Activated CD4-positive, alpha-beta T cell treated with anti-CD3 and anti-CD28 coated beads, Interleukin-2, amount 10 ng/mL, durations not matched to agents 7 days and 5 days (primary cell): Measurements from ENCODE around the gene HLCS. TPM values are rescaled to one million over a fixed set of nuclear protein-coding genes. Genes with fewer than 3 reads are reported as not detected.

Experiments
- CTCF ChIA-PET: fragments of 350-600 bp; sonication (Branson Sonifier 250); formaldehyde crosslinking; loops from one replicate; lab custom pipeline; 2021; ENCODE audit warnings: antibody characterized with exemption; lab: Charles Lee
- POLR2A ChIA-PET: fragments of 350-600 bp; sonication (Branson Sonifier 250); formaldehyde crosslinking; loops from one replicate; lab custom pipeline; 2021; ENCODE audit warnings: antibody characterized with exemption; lab: Charles Lee
- DNase-seq: peaks from one replicate; pipeline ENCODE4 v3.0.0-alpha.2; 2020
- H3K27ac Mint-ChIP-seq: one replicate; pipeline ENCODE4 v1.8.0; 2021; ENCODE audit warnings: mild to moderate bottlenecking, moderate library complexity, mixed read lengths
- H3K27me3 Mint-ChIP-seq: one replicate; pipeline ENCODE4 v1.8.0; 2021; ENCODE audit warnings: mixed read lengths
- H3K36me3 Mint-ChIP-seq: one replicate; pipeline ENCODE4 v1.8.0; 2021; ENCODE audit warnings: low read depth, mixed read lengths
- H3K4me1 Mint-ChIP-seq: one replicate; pipeline ENCODE4 v1.8.0; 2021; ENCODE audit warnings: mixed read lengths
- H3K4me3 Mint-ChIP-seq: one replicate; pipeline ENCODE4 v1.8.0; 2021; ENCODE audit warnings: mild to moderate bottlenecking, moderate library complexity, mixed read lengths
- H3K9me3 Mint-ChIP-seq: one replicate; pipeline ENCODE4 v1.8.0; 2021; ENCODE audit warnings: mixed read lengths
- total RNA-seq, 2 experiments: library from RNA; stranded (reverse); gene quantifications; one replicate each; pipeline ENCODE4 v1.2.3, GENCODE V29; 2021

The HLCS gene
- total RNA-seq, 2 experiments from 2014 or later, result 15.8 to 15.9 TPM

DNA sequence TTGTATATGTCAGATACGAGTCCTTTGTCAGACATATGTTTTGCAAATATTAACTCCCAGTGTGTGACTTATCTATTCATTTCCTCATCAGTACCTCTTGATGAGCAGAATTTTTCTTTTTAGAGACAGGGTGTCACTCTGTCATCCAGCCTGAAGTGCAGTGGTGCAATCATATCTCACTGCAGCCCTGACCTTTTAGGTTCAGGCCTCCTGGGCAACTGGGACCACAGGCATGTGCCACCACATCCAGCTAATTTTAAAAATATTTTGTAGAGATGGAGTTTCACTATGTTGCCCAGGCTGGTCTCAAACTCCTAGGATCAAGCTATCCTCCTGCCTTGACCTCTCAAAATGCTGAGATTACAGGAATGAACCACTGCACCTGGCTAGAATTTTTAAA lies 93.0 kb downstream of the HLCS start:
- Mint-ChIP-seq H3K4me1 (no peaks in the 10 kb centered on the region), H3K9me3 (peaks cover 6% of the 10 kb centered on the region), H3K27ac (no peak overlapping the region), H3K4me3 (no peak overlapping the region), H3K27me3 (no peaks in the 10 kb centered on the region), H3K36me3 (peaks cover 7% of the 10 kb centered on the region)
- no peak for DNase-seq
- ChIA-PET POLR2A (no interaction called here), CTCF (no interaction called here)

DNA sequence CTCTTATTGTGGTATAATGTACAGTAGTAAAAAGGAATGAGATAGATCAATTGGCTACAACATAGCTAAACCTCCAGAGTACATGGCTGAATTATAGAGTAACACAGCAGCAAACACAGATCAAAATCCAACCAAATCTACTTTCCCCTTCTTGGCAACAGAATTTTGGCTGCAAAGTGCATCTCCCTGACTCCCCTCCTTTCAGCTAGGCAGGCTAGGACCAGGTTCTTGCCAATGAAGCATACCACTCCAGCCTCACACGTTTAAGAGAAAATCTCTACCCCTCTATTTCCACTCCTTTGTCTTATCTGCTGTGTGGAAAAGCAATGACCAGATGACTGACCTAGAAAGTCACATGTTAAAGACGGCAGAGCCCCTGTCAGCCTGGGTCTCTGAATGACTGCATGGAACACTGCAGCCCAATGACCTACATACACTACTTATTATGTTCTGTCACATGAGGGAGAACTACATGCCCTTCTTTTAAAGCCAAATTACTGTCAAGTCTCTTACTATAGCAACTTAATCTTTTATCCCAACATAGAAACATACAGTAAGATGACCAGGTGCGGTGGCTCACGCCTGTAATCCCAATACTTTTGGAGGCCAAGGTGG lies 99.1 kb downstream of the HLCS start:
- Mint-ChIP-seq H3K27me3 (no peaks in the 10 kb centered on the region), H3K4me1 (peaks cover 11% of the 10 kb centered on the region), H3K4me3 (no peak overlapping the region), H3K27ac (peak overlapping the region; percentile 7), H3K9me3 (no peaks in the 10 kb centered on the region), H3K36me3 (no peaks in the 10 kb centered on the region)
- ChIA-PET CTCF (interaction anchor here (0.7 kb wide), 1 partner anchor 10 kb away, joined by 3 read pairs; no protein-coding TSS in a partner anchor), POLR2A (no interaction called here)
- no peak for DNase-seq

DNA sequence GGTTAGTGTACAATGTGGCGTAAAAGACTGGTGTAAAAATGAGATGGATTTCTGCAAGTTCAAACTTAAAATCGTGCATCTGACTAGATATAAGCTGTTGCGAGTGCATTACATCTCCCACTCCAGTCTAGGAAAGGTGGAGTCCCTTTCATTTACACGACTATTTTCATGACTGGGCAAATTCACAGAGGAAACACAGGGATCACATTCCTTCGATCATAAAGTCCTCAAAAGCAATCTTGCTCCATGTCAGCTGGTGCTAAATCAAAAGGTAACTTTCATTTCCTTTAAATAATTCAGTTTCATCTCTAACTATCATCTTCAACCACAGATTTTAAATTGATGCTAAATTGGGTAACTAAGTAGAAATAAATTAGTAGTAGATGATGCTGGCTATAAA lies 100.0 kb downstream of the HLCS start:
- peaks cover 12% of the 10 kb centered on the region for H3K4me1 Mint-ChIP-seq

DNA sequence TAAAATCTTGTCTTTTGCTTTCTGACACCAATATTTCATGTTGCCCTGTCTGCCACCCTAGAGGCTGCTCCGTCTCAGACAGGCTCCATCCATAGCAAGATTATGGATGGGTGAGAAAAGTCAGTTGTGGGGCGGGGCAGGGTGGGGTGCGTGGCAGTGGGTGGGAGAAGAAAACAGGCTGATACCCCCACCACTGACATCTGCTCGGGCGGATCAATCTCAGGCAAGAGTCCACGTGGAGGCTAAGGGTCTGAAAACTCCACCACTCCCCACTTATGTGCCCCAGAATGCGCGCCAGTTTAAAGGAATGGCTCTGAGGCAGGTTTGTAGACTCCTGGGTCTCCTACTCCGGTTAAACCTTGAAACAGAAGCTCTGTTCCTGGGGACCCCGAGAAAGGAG lies 101.5 kb downstream of the HLCS start:
- H3K36me3 Mint-ChIP-seq, result peaks cover 2% of the 10 kb centered on the region
- no peak for DNase-seq
- H3K4me3 Mint-ChIP-seq, result no peak overlapping the region
- H3K9me3 Mint-ChIP-seq, result peaks cover 3% of the 10 kb centered on the region
- H3K4me1 Mint-ChIP-seq, result peaks cover 23% of the 10 kb centered on the region
- H3K27ac Mint-ChIP-seq, result no peak overlapping the region
- ChIA-PET POLR2A (no interaction called here), CTCF (interaction anchor here (1.1 kb wide), 1 partner anchor 19 kb away, joined by 3 read pairs; no protein-coding TSS in a partner anchor)
- no peaks in the 10 kb centered on the region for H3K27me3 Mint-ChIP-seq

More for the DNA sequence above, 100.0 kb downstream of the HLCS start:
- DNase-seq, result no peak
- Mint-ChIP-seq H3K9me3 (no peaks in the 10 kb centered on the region), H3K4me3 (no peak overlapping the region), H3K36me3 (no peaks in the 10 kb centered on the region), H3K27ac (no peak overlapping the region), H3K27me3 (no peaks in the 10 kb centered on the region)
- ChIA-PET CTCF (no interaction called here), POLR2A (no interaction called here)

DNA sequence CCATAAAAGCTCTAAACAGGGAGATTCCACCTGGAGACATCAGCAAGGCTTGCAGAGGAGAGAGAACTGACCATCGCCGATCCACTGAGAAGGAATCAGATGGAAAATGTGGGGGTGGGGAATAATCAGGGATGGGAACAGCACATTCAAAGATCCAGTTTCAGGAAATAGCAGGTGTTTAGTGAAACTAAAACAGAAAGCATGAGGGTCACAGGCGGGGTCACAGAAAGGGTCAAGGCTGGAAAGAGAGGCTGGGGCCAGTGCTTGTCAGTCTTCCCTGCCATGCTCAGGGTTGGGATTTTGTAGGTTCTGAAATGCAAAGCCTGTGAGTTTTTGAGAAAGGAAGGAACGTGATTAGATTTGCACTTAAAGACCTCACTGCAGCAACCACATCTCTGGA lies 103.2 kb downstream of the HLCS start:
- peaks cover 31% of the 10 kb centered on the region for H3K4me1 Mint-ChIP-seq
- no peak for DNase-seq
- no peaks in the 10 kb centered on the region for H3K27me3 Mint-ChIP-seq
- ChIA-PET POLR2A (no interaction called here), CTCF (no interaction called here)
- peaks cover 2% of the 10 kb centered on the region for H3K36me3 Mint-ChIP-seq
- no peak overlapping the region for H3K4me3 Mint-ChIP-seq
- no peak overlapping the region for H3K27ac Mint-ChIP-seq
- H3K9me3 Mint-ChIP-seq, result peaks cover 4% of the 10 kb centered on the region

DNA sequence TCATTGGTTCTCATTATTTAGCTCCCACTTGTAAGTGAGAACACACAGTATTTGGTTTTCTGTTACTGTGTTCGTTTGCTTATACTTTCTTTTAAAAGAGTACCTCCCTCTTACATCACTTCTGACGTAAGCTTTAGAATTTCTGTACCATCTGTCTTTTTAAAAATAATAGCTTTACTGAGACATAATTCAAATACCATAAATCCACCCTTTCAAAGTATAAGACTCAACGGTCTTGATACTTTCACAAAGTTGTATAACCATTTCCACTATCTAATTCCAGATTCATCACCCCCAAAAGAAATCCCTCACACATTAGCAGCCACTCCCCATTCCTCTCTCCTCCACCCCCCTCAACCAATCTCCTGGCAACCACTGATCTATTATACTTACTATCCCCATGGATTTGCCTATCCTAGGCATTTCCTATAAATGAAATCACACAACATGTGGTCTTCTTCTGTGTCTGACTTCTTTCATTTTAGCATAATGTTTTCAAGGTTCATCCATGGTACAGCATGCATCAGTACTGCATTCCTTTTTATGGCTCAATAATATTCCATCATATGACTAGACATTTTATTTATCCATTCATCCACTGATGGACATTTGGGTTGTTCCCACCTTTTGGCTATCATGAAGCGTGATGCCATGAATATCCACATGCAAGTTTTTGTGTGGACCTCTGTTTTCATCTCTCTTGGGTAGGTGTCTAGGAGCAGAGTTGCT lies 104.7 kb downstream of the HLCS start:
- CTCF ChIA-PET, result no interaction called here
- Mint-ChIP-seq H3K4me1 (peaks cover 31% of the 10 kb centered on the region), H3K9me3 (peaks cover 4% of the 10 kb centered on the region), H3K36me3 (peaks cover 2% of the 10 kb centered on the region), H3K4me3 (no peak overlapping the region), H3K27ac (no peak overlapping the region), H3K27me3 (no peaks in the 10 kb centered on the region)
- DNase-seq, result no peak
- POLR2A ChIA-PET, result no interaction called here

DNA sequence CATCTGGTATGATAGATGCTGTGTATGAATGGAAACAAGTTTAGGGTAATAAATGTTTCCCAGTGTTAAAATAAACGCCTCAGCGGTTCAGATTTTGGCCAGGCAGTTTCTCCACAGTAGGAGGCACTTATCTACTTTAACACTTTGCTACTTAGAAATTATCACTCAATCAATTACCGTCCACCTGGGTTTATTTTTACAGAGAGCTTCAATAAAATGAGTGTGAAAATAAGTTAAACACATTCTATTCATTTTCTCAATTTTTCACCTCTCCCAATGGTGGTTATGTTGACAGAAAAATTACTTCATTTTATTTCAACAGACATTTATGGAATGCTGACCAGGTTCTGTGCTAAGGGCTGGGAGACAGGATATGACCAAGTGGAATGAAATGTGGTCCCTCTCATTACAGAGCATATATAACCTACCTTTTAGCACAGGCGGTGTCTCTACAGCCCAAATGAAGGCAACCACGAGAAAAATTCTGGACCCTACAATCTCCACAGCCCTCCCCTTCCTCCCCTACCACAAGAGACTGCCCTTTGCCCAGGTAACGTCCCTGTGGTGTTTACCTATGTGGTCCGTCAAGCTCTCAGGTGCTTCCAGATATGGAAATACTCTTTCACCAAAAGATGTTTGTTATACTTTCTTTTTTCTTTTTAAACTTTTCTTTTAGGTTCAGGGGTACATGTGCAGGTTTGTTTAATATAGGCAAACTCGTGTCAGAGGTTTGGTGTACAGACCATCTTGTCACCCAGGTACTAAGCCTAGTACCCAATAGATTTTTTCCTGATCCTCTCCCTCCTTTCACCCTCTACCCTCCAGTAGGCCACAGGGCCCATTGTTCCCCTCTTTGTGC lies 105.5 kb downstream of the HLCS start:
- Mint-ChIP-seq H3K9me3 (peaks cover 4% of the 10 kb centered on the region), H3K4me3 (no peak overlapping the region), H3K36me3 (peaks cover 2% of the 10 kb centered on the region), H3K4me1 (peaks cover 31% of the 10 kb centered on the region), H3K27me3 (no peaks in the 10 kb centered on the region), H3K27ac (no peak overlapping the region)
- ChIA-PET CTCF (no interaction called here), POLR2A (no interaction called here)
- no peak for DNase-seq

DNA sequence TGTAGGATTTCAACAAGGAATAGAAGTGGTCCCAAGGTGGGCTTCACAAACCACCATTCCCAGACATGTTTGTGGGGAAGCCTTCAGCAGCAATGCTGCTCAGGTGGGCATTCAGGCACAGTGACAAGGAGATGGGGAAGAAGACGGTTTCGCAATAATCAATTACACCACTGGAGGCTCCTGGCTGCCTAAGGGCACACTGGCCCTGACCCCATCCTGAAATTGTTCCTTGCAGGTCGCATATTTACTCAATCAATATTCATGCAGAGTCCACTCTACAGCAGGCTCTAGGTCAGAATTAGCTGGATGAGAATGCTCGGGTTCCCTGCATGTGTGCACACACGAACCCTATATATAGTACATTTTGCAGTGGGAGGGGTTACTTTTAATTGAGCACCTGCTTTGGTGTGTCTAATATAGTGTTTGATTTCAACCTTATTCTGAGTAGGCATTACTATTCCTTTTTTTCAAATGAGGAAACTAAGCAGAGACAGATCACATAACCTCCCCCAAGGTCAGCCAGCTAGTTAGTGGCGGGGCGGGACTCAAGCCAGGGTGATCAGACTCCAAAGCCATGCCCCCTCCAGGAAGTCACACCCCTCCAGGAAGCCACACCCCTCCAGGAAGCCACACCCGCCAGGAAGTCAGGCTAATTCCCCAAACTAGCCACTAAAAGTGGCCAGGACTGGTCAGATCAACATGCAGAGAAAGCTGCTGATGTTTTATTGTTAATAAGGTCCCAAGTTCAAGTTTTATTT lies 106.5 kb downstream of the HLCS start:
- CTCF ChIA-PET, result interaction anchor here (0.6 kb wide), 1 partner anchor 97 kb away, joined by 3 read pairs; no protein-coding TSS in a partner anchor

DNA sequence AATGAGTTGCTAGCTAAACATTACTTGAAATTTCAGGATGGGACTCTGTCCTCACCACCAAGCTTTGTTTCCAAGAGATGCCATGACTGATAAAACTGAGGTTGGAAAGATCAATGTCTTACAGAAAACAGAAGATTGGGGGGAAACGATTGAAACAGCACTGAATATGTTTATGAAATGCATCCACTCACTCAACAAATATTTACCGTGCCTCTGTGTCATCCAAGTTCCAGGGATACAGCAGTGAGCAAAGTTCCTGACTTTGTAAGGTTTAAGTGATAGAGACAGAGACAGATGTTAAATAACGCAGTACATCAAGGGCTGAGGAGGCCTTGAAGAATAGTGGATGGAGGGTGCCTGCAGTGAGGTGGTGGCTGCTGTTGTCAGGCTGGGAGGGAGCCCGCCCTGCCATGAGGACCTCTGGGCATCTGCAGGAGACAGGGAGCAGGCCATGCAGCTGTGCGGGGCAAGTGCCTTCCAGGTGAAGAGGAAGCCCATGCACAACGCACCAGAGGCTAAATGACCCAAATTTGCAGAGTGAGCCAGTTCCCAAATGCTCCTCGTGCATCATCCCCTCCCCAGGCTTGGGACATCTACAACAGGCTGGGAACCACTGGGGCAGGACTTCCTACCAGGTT lies 108.0 kb downstream of the HLCS start:
- Mint-ChIP-seq H3K36me3 (peaks cover 2% of the 10 kb centered on the region), H3K9me3 (peaks cover 4% of the 10 kb centered on the region), H3K4me3 (no peak overlapping the region), H3K4me1 (peaks cover 29% of the 10 kb centered on the region), H3K27me3 (no peaks in the 10 kb centered on the region), H3K27ac (no peak overlapping the region)
- no peak for DNase-seq
- ChIA-PET CTCF (no interaction called here), POLR2A (no interaction called here)

More for the DNA sequence above, 106.5 kb downstream of the HLCS start:
- H3K27ac Mint-ChIP-seq, result peak overlapping the region; percentile 62
- peak; percentile 43 for DNase-seq
- peaks cover 4% of the 10 kb centered on the region for H3K9me3 Mint-ChIP-seq
- peaks cover 31% of the 10 kb centered on the region for H3K4me1 Mint-ChIP-seq
- no peak overlapping the region for H3K4me3 Mint-ChIP-seq
- peaks cover 2% of the 10 kb centered on the region for H3K36me3 Mint-ChIP-seq
- POLR2A ChIA-PET, result no interaction called here
- no peaks in the 10 kb centered on the region for H3K27me3 Mint-ChIP-seq

DNA sequence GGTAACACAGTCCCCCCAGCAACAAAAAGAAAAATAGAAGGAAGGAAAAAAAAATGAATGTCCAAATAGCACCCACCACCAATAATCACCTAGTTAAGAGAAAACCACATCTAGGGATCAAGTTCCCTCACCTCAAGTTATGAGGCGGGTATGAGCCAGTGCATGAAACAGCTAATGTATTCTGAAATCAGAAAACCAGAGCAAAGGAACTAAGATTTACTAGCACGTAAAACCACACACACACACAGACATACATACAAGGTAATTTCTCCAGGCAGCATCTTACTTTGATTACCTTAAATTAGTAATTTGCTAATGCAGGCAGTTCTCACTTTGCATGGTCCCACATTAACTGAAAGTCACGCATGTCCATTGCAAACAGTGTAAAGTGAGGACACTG lies 109.8 kb downstream of the HLCS start:
- H3K4me3 Mint-ChIP-seq, result no peak overlapping the region

DNA sequence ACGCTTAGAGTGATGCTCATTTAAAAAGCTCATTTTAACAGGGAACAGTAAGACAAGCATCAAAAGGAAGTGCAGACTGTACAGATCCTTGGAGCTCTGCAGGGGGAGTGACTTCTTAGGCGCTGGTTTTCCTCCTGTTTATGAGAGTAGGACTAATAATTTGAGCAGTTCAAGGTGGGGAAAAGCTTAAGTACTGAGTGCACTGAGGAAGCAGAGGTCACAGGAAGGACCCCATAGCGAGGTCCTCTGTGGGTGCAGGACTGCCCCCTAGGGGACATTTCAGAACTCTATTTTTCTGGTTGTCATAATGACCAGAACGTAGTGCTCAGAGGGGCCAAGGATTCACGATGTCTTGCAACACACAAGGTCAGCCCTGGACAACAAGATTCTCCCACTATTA lies 112.1 kb downstream of the HLCS start:
- H3K4me1 Mint-ChIP-seq, result peaks cover 14% of the 10 kb centered on the region
- no peak overlapping the region for H3K4me3 Mint-ChIP-seq
- ChIA-PET POLR2A (no interaction called here), CTCF (interaction anchor here (0.9 kb wide), 1 partner anchor 27 kb away, joined by 3 read pairs; no protein-coding TSS in a partner anchor)
- DNase-seq, result peak; percentile 23
- H3K27me3 Mint-ChIP-seq, result no peaks in the 10 kb centered on the region
- H3K27ac Mint-ChIP-seq, result no peak overlapping the region
- no peaks in the 10 kb centered on the region for H3K36me3 Mint-ChIP-seq
- H3K9me3 Mint-ChIP-seq, result no peaks in the 10 kb centered on the region

More for the DNA sequence above, 109.8 kb downstream of the HLCS start:
- Mint-ChIP-seq H3K4me1 (peaks cover 30% of the 10 kb centered on the region), H3K9me3 (peaks cover 4% of the 10 kb centered on the region), H3K27ac (no peak overlapping the region), H3K27me3 (no peaks in the 10 kb centered on the region), H3K36me3 (peaks cover 2% of the 10 kb centered on the region)
- ChIA-PET CTCF (interaction anchor here (1.0 kb wide), 1 partner anchor 11 kb away, joined by 3 read pairs; no protein-coding TSS in a partner anchor), POLR2A (no interaction called here)
- DNase-seq, result no peak

DNA sequence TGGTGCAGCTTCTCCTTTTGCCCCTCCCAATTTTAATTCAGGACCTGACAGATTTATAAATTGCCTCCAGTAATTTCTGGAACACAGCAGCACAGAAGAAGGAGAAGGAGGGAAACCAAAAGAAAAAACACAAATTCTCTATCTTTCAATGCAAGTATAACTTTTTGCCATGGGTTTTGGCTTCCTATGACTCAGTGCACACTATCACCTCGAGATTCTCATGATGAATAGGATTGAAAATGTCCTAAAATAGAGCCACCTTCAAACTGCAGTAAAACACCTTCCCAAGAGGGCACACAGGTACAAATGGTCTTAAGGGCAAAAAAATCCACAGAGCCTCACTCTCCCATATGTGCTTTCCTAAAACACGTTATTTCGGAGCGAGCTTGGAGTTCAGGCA lies 113.6 kb downstream of the HLCS start:
- DNase-seq, result no peak
- Mint-ChIP-seq H3K4me1 (peaks cover 11% of the 10 kb centered on the region), H3K4me3 (no peak overlapping the region), H3K27ac (no peak overlapping the region), H3K36me3 (no peaks in the 10 kb centered on the region), H3K9me3 (no peaks in the 10 kb centered on the region), H3K27me3 (no peaks in the 10 kb centered on the region)
- ChIA-PET POLR2A (no interaction called here), CTCF (no interaction called here)
